ENCODE data around the gene XXYLT1. TPM values are rescaled to one million over a fixed set of nuclear protein-coding genes. Genes with fewer than 3 reads are reported as not detected.
"Not testable (repeated sequence)": the region's sequence is repeated elsewhere in the genome, so short reads cannot be mapped to it uniquely, and the experiment has no call there.

XXYLT1 gene
- total RNA-seq, 1 donor from 2014 or later, result 22.3 TPM

DNA sequence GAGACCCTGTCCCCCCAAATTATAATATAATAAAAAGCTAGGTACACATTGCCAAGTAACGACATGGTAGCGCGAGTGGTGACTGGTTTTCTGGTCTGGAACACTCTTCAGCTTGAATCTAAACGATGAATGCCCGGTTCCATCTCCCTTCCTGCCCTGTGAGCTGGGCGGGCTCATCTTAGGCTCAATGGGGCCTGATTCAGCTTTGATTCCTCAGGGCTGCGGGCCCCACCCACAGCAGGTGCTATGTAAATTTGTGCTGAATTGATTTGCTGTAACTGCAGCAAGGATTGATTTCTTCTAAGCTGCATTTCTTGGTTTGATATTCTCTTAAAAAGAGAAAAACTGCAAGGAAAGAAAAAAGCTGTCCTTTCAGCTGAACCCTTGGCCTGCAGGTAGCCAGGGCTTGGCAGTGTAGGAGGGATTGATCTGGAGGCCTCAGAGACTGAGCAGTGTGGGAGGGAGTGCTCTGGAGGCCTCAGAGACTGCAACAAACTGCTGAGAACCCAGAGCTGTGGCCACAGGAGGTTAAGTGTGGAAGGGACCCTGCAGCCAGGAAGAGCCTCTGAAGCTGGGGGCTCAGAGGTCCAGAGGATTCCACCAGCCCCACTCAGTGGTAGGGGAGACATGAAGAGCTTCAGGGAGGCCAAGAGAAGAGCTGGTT lies 231.6 kb downstream of the XXYLT1 start:
- no peak overlapping the region for H3K27ac Mint-ChIP-seq (ENCODE audit: unreplicated experiment)
- TF ChIP-seq, protein P1, sequence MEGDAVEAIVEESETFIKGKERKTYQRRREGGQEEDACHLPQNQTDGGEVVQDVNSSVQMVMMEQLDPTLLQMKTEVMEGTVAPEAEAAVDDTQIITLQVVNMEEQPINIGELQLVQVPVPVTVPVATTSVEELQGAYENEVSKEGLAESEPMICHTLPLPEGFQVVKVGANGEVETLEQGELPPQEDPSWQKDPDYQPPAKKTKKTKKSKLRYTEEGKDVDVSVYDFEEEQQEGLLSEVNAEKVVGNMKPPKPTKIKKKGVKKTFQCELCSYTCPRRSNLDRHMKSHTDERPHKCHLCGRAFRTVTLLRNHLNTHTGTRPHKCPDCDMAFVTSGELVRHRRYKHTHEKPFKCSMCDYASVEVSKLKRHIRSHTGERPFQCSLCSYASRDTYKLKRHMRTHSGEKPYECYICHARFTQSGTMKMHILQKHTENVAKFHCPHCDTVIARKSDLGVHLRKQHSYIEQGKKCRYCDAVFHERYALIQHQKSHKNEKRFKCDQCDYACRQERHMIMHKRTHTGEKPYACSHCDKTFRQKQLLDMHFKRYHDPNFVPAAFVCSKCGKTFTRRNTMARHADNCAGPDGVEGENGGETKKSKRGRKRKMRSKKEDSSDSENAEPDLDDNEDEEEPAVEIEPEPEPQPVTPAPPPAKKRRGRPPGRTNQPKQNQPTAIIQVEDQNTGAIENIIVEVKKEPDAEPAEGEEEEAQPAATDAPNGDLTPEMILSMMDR (IDR thresholded peaks at IDR 0.05; ENCODE audit: partially characterized antibody, unreplicated experiment), result no peak
- DNase-seq, result no peak

DNA sequence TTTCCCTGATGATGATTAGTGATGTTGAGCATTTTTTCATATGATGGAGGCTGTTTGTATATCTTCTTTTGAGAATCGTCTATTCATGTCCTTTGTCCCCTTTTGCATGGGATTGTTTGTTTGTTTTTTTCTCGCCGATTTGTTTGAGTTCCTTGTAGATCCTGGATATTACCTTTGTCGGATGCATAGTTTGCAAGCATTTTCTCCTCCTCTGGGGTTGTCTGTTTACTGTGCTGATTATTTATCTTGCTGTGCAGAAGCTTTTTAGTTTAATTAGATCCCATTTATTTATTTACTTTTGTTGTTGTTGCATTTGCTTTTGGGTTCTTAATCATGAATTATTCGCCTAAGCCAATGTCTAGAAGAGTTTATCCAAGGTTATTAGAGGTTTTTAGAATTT lies 232.8 kb downstream of the XXYLT1 start:
- H3K27me3 Mint-ChIP-seq (ENCODE audit: unreplicated experiment), result peaks cover 3% of the 10 kb centered on the region
- H3K27ac Mint-ChIP-seq (ENCODE audit: unreplicated experiment), result no peak overlapping the region
- no peak for DNase-seq
- peaks cover 10% of the 10 kb centered on the region for H3K9me3 Mint-ChIP-seq (ENCODE audit: unreplicated experiment)
- TF ChIP-seq, protein P1 (IDR thresholded peaks at IDR 0.05; ENCODE audit: partially characterized antibody, unreplicated experiment), result no peak
- peaks cover 13% of the 10 kb centered on the region for H3K4me1 Mint-ChIP-seq (ENCODE audit: low read depth, unreplicated experiment)
- H3K36me3 Mint-ChIP-seq (ENCODE audit: unreplicated experiment), result peaks cover 12% of the 10 kb centered on the region
- no peak overlapping the region for H3K4me3 Mint-ChIP-seq (ENCODE audit: unreplicated experiment)

More for the DNA sequence above, 231.6 kb downstream of the XXYLT1 start:
- Mint-ChIP-seq H3K4me3 (ENCODE audit: unreplicated experiment) (no peak overlapping the region), H3K9me3 (ENCODE audit: unreplicated experiment) (peaks cover 8% of the 10 kb centered on the region), H3K36me3 (ENCODE audit: unreplicated experiment) (peaks cover 12% of the 10 kb centered on the region), H3K27me3 (ENCODE audit: unreplicated experiment) (no peaks in the 10 kb centered on the region), H3K4me1 (ENCODE audit: low read depth, unreplicated experiment) (peaks cover 10% of the 10 kb centered on the region)

DNA sequence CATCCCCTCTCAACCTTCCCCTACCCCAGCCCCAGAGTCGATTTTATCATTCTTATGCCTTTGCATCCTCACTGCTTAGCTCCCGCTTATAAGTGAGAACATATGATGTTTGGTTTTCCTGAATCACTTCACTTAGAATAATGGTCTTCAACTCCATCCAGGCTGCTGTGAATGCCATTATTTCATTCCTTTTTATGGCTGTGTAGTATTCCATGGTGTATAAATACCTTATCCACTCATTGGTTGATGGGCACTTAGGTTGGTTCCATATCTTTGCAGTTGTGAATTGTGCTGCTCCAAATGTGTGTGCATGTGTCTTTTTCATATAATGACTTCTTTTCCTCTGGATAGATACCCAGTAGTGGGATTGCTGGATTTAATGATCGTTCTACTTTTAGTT lies 233.4 kb downstream of the XXYLT1 start:
- H3K36me3 Mint-ChIP-seq (ENCODE audit: unreplicated experiment), result peaks cover 12% of the 10 kb centered on the region
- peaks cover 10% of the 10 kb centered on the region for H3K9me3 Mint-ChIP-seq (ENCODE audit: unreplicated experiment)
- peak overlapping the region; percentile 23 for H3K27ac Mint-ChIP-seq (ENCODE audit: unreplicated experiment)
- H3K4me1 Mint-ChIP-seq (ENCODE audit: low read depth, unreplicated experiment), result peaks cover 16% of the 10 kb centered on the region
- H3K4me3 Mint-ChIP-seq (ENCODE audit: unreplicated experiment); H3K27me3 Mint-ChIP-seq (ENCODE audit: unreplicated experiment); DNase-seq: not testable (repeated sequence)

DNA sequence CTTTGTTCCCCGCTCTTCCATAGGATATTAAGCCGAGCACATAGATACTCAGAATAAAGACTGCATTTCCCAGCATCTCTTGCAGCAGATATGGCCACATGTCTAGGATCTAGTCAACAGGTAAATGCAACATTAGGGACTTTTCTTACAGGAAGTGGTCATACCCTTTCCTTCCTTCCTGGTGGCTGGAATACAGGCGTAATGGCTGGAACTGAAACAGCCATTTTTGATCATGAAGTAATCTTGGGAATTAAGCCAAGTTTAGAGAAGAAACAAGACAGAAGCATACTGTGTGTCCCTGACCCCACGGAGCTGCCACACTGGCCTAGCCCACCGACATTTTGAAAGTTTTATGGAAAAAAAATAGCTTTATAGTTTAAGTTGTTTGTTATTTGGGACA lies 234.0 kb downstream of the XXYLT1 start:
- Mint-ChIP-seq H3K4me3 (ENCODE audit: unreplicated experiment) (no peak overlapping the region), H3K4me1 (ENCODE audit: low read depth, unreplicated experiment) (peaks cover 16% of the 10 kb centered on the region), H3K36me3 (ENCODE audit: unreplicated experiment) (peaks cover 12% of the 10 kb centered on the region), H3K27me3 (ENCODE audit: unreplicated experiment) (peaks cover 4% of the 10 kb centered on the region), H3K9me3 (ENCODE audit: unreplicated experiment) (peaks cover 10% of the 10 kb centered on the region), H3K27ac (ENCODE audit: unreplicated experiment) (no peak overlapping the region)
- no peak for DNase-seq
- TF ChIP-seq, protein P1 (IDR thresholded peaks at IDR 0.05; ENCODE audit: partially characterized antibody, unreplicated experiment), result no peak

DNA sequence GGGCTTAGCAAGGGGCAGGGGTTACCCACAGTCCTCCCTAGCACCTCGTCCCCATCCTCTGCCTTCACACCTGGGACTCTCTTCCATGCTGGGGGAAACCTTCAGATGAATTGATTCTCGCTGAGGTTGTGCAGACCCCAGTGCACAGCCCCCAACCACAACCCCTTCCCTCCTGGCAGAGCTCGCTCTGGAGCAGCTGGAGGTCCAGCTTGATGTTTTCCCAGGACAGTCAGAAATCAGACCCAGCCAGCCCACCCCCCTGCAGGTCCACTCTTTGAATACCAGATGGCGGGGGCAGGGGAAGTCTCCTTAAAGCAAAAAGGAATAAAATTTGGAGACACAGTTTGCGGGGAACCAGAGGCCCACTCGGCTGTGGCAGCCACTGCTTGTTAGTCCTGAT lies 234.4 kb downstream of the XXYLT1 start:
- Mint-ChIP-seq H3K9me3 (ENCODE audit: unreplicated experiment) (peaks cover 10% of the 10 kb centered on the region), H3K4me1 (ENCODE audit: low read depth, unreplicated experiment) (peaks cover 16% of the 10 kb centered on the region), H3K27ac (ENCODE audit: unreplicated experiment) (no peak overlapping the region), H3K36me3 (ENCODE audit: unreplicated experiment) (peaks cover 12% of the 10 kb centered on the region), H3K4me3 (ENCODE audit: unreplicated experiment) (no peak overlapping the region), H3K27me3 (ENCODE audit: unreplicated experiment) (peaks cover 6% of the 10 kb centered on the region)
- no peak for DNase-seq
- TF ChIP-seq, protein P1 (IDR thresholded peaks at IDR 0.05; ENCODE audit: partially characterized antibody, unreplicated experiment), result no peak

Measured in glutamatergic neuron (in vitro differentiated cells).